ENCODE data around the gene HAGHL.

- TF ChIP-seq CSDC2 (CRISPR knock-in tag; IDR thresholded peaks at IDR 0.05) (no peak), BACH2 (CRISPR knock-in tag; IDR thresholded peaks at IDR 0.05; ENCODE audit: borderline replicate concordance) (no peak), CREB5 (CRISPR knock-in tag; IDR thresholded peaks at IDR 0.05; ENCODE audit: low read depth) (no peak), PATZ1 (CRISPR knock-in tag; IDR thresholded peaks at IDR 0.05; ENCODE audit: borderline replicate concordance) (no peak), ZFP30 (CRISPR knock-in tag; IDR thresholded peaks at IDR 0.05) (no peak), GLIS3 (CRISPR knock-in tag; IDR thresholded peaks at IDR 0.05) (no peak), RARB (CRISPR knock-in tag; IDR thresholded peaks at IDR 0.05) (no peak), ARNTL (CRISPR knock-in tag; IDR thresholded peaks at IDR 0.05; ENCODE audit: borderline replicate concordance, low read depth) (no peak), SNAI2 (CRISPR knock-in tag; IDR thresholded peaks at IDR 0.05) (no peak)
Observed at GRCh38 chr16:709566-710499, 17.1 kb upstream of the HAGHL start.

Measured in SK-N-SH treated with all-trans-retinoic acid at 6 μM for 48 hours (cell line).